Measurements from ENCODE around the gene GLUL. TPM values are rescaled to one million over a fixed set of nuclear protein-coding genes. Genes with fewer than 3 reads are reported as not detected.

GLUL gene
- total and polyA plus RNA-seq, 2 of the 4 experiments (the other 2 are of a cell fraction): 131 to 385 TPM

DNA sequence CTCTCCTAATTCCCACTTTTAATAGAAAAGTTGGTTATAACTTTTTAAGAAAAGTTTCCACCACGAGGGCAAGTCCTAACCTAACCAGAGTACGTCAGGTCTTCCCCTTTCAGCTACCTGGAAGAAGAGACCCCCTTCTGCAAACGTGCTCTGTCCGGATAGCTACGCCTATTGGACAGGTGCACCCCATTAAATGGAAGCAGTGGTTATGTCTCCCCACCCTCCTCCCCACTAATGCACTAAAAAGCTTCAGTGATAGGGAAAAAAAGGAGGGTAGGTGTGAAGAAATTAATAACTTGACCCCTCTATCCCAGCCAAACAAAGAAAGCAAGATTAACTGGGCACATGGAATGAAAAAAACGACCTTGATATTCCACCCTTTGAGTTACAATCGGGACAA is 7.7 kb downstream of the GLUL start:
- in situ Hi-C loops (cut with MboI; ENCODE audit: low sequenced_read_pairs) (no loop called here), intact Hi-C loops (cut with micrococcal nuclease) (no loop called here), dilution Hi-C loops (cut with HindIII; ENCODE audit: low sequenced_read_pairs, unreplicated experiment) (no loop called here)
- no peak overlapping the region for H2BK20ac ChIP-seq (ENCODE audit: low read depth, low read length)
- peaks cover 7 to 23% of the 10 kb centered on the region in 2 experiments for H3K79me1 ChIP-seq (ENCODE audit: low read depth in 1 of 2, low read length in 2 of 2)
- no TSS peak for BruUV-seq (replicated peaks)
- no peak overlapping the region for H4K8ac ChIP-seq (ENCODE audit: low read depth in 2 of 2, low read length in 2 of 2)
- H3K4me2 ChIP-seq (ENCODE audit: low read depth, low read length): no peak overlapping the region
- no peak overlapping the region for H3K4me3 ChIP-seq (ENCODE audit: insufficient read depth, low read depth, low read length)
- H4K91ac ChIP-seq (ENCODE audit: insufficient read depth, low read depth, low read length): no peak overlapping the region
- H4K5ac ChIP-seq (ENCODE audit: low read depth, low read length): no peak overlapping the region
- no peak overlapping the region for H2AK9ac ChIP-seq (replicated peaks; ENCODE audit: low read depth, low read length, poor library complexity)
- H3K9me3 ChIP-seq (ENCODE audit: control insufficient read depth, insufficient read depth, low read length): no peaks in the 10 kb centered on the region
- no peak overlapping the region for H3K27ac ChIP-seq (ENCODE audit: insufficient read depth, low read length)
- TF ChIP-seq NFE2L2 (IDR thresholded peaks at IDR 0.05; ENCODE audit: low read depth, low read length): no peak
- no peak for TF ChIP-seq MXI1 (IDR thresholded peaks at IDR 0.05; ENCODE audit: borderline replicate concordance, low read depth, low read length)
- no peak for TF ChIP-seq RFX5 (IDR thresholded peaks at IDR 0.05; ENCODE audit: low read depth, low read length)
- TF ChIP-seq MAFK (IDR thresholded peaks at IDR 0.05; ENCODE audit: low read depth, low read length): no peak
- TF ChIP-seq FOS (IDR thresholded peaks at IDR 0.05; ENCODE audit: low read depth, low read length): no peak
- TF ChIP-seq MAZ (IDR thresholded peaks at IDR 0.05; ENCODE audit: borderline replicate concordance, low read depth, low read length): no peak
- TF ChIP-seq RAD21 (IDR thresholded peaks at IDR 0.05; ENCODE audit: low read length): no peak
- TF ChIP-seq SMC3 (IDR thresholded peaks at IDR 0.05; ENCODE audit: low read depth, low read length): no peak
- TF ChIP-seq RCOR1 (IDR thresholded peaks at IDR 0.05; ENCODE audit: insufficient replicate concordance, low read length): no peak
- POLR2A ChIA-PET (ENCODE audit: unreplicated experiment): no interaction called here
- CTCF ChIA-PET: no interaction called here
- DNase-seq: no peak
- WGBS, 2 experiments (ENCODE audit: extremely low coverage in 2 of 2, insufficient read length in 1 of 2): no CpG with 5 or more reads among the region's 7 CpGs
- no peak overlapping the region for H3K18ac ChIP-seq (ENCODE audit: low read depth, low read length)
- no peak overlapping the region for H3K23ac ChIP-seq (ENCODE audit: low read depth, low read length)
- H3K4me1 ChIP-seq (ENCODE audit: control insufficient read depth, insufficient read depth, low read length): no peaks in the 10 kb centered on the region; the same call in none of the 2 replicates
- no peak overlapping the region for H3K9ac ChIP-seq (ENCODE audit: low read depth, low read length)
- no peaks in the 10 kb centered on the region for H3K27me3 ChIP-seq (ENCODE audit: control insufficient read depth, insufficient read depth, low read length)
- no peak overlapping the region for H2BK15ac ChIP-seq (ENCODE audit: low read depth, low read length)
- peaks cover 52% of the 10 kb centered on the region for H3K36me3 ChIP-seq (ENCODE audit: control insufficient read depth, insufficient read depth, low read length)
- no peak overlapping the region for H2AK5ac ChIP-seq (ENCODE audit: low read depth, low read length)
- peaks cover 9% of the 10 kb centered on the region for H4K20me1 ChIP-seq (ENCODE audit: insufficient read depth, low read length)
- H3K9me1 ChIP-seq (ENCODE audit: insufficient read depth, low read length): peaks cover 10% of the 10 kb centered on the region; the same call in 1 of the 2 replicates
- H2AFZ ChIP-seq (replicated peaks; ENCODE audit: low read length, poor library complexity): no peak overlapping the region
- H2BK5ac ChIP-seq (ENCODE audit: low read depth, low read length, poor library complexity, severe bottlenecking): no peak overlapping the region
- no peak overlapping the region for H3K14ac ChIP-seq (replicated peaks; ENCODE audit: low read depth, low read length)
- ATAC-seq (ENCODE audit: low read depth): no peak
- no peak overlapping the region for H3K56ac ChIP-seq (ENCODE audit: extremely low read depth, insufficient read depth, low read length)
- H3K4ac ChIP-seq (ENCODE audit: low read depth, low read length): no peak overlapping the region
- no peak overlapping the region for H2BK120ac ChIP-seq (ENCODE audit: low read depth, low read length)
